SK-N-SH treated with all-trans-retinoic acid at 6 μM for 48 hours (cell line): ENCODE measurements around the gene PSME3.

ENCODE experiments used
- PPARA ChIP-seq: fragments of 250-450 bp; sonication (Bioruptor Pico); IDR thresholded peaks from 2 replicates; pipeline ENCODE4 v1.5.0; 2020; ENCODE audit warnings: mild to moderate bottlenecking, borderline replicate concordance
- ZFP3 ChIP-seq: fragments of 250-450 bp; sonication (Bioruptor Pico); IDR thresholded peaks from 2 replicates; pipeline ENCODE4 v1.5.0; 2020; ENCODE audit warnings: mild to moderate bottlenecking, moderate library complexity
- TF ChIP-seq, protein P1 (sequence below): fragments of 250-450 bp; sonication (Bioruptor Pico); IDR thresholded peaks from 2 replicates; pipeline ENCODE4 v1.5.1; 2020; ENCODE audit warnings: low read depth, mild to moderate bottlenecking, moderate library complexity

DNA sequence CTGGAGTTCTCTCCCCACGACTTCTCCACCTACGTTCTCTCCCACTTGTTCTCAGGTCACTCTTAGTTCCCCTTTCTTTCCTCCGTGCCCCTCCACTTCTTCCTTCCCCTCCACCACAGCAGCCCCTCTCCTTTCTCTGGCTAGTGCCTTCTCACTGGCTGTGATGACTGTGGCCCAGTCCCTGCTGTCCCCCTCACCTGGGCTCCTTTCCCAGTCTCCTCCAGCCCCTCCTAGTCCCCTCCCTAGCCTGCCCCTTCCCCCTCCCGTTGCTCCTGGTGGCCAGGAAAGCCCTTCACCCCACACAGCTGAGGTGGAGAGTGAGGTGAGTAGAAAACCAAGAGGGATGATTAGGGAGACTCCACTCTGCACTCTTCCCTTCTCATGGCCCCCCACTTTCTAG, 38.1 kb upstream of the PSME3 start:
- TF ChIP-seq, protein P1, sequence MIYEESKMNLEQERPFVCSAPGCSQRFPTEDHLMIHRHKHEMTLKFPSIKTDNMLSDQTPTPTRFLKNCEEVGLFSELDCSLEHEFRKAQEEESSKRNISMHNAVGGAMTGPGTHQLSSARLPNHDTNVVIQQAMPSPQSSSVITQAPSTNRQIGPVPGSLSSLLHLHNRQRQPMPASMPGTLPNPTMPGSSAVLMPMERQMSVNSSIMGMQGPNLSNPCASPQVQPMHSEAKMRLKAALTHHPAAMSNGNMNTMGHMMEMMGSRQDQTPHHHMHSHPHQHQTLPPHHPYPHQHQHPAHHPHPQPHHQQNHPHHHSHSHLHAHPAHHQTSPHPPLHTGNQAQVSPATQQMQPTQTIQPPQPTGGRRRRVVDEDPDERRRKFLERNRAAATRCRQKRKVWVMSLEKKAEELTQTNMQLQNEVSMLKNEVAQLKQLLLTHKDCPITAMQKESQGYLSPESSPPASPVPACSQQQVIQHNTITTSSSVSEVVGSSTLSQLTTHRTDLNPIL (CRISPR knock-in tag) = no peak
- TF ChIP-seq PPARA (CRISPR knock-in tag) (no peak), ZFP3 (no peak)
